ENCODE measurements around the gene CEP112. TPM values are rescaled to one million over a fixed set of nuclear protein-coding genes. Genes with fewer than 3 reads are reported as not detected.
A peak's percentile ranks its signal among the peaks of the same experiment; 100 is the strongest.

CEP112 gene
- total RNA-seq = 3.1 TPM

- ATAC-seq = peak; percentile 89
- DNase-seq (ENCODE audit: low spot score) = peak; percentile 77
Observed at GRCh38 chr17:66191593-66192377, at the start of gene CEP112. TSS of gene CEP112 (minus strand) at chr17:66192133.

- DNase-seq (ENCODE audit: low spot score) (no peak), ATAC-seq (no peak)
Observed at GRCh38 chr17:66240630-66241029, 48.7 kb upstream of the CEP112 start.

DNA sequence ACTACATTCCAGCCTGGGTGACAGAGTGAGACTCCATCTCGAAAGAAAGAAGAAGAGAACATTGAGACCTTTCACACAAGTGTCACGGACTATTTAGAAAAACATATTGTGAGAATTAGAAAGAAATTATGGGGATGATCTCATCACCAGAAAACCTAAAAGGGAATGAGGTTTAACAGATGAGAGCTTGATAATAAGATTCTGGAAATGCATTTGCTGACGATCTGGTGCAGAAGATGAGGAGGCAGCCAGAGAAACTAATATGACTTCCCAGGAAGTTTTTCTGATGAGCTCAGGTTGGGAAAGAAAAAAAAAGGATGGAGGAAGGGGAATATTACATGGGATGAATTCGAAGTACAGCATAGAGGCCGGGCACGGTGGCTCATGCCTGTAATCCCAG lies 48.1 kb upstream of the CEP112 start:
- ATAC-seq = no peak
- DNase-seq (ENCODE audit: low spot score) = no peak

- ATAC-seq = peak; percentile 36
- DNase-seq (ENCODE audit: low spot score) = no peak
Observed at GRCh38 chr17:66235377-66235994, 43.6 kb upstream of the CEP112 start.

DNA sequence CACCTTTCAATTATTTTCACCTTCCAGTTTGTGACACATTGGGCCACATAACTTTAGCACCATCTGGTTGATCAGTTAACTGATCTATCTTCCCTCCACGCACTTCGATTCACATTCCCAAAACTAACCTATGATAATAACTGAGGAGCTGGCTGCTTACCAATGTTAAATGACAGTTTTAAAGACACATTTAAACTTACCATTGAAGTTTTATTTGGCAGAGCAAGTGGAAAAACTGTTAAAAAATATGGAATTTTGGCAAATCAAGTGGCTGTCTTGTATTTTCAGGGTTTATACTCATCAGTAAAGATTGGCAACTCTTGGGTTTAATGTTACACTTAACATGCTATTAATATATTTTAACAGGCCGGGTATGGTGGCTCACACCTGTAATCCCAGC lies 42.7 kb upstream of the CEP112 start:
- peak; percentile 17 for ATAC-seq
- DNase-seq (ENCODE audit: low spot score) = no peak

DNA sequence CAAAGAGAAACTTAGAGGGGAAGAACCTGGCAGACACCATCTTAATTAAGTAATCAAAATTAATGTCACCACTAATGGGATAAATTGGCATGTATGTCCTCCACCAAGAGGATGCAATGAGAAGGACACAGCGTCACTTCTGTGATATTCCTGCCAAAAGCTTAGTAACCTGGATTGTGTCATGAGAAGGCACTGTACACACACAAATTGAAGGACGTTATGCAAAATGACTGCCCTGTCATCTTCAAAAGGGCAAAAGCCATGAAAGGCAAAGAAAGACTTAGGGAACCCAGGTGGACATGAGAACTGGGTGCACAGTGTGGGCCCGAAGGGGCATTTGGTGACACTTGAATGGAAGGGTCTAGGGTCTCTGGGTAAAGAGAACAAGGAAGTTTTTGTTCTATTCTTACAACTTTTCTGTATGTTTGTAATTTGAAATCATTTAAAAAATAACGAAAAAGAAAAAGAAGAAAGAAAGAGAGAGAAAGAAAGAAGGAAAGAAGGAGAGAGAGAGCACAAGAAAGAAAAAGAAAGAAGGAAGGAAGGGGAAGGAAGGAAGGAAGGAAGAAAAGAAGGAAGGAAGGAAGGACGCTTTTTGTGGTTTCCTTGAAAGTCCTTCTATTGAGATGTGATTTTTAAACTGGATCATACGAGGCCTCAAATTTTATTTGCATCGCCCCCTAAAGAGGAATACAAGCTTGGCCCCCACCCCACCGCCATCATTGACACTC lies 41.3 kb upstream of the CEP112 start:
- ATAC-seq (peak; percentile 47), DNase-seq (ENCODE audit: low spot score) (peak; percentile 63)

GRCh38 chr17:66230922-66231591 lies 39.1 kb upstream of the CEP112 start:
- DNase-seq (ENCODE audit: low spot score) (no peak), ATAC-seq (peak; percentile 5)

DNA sequence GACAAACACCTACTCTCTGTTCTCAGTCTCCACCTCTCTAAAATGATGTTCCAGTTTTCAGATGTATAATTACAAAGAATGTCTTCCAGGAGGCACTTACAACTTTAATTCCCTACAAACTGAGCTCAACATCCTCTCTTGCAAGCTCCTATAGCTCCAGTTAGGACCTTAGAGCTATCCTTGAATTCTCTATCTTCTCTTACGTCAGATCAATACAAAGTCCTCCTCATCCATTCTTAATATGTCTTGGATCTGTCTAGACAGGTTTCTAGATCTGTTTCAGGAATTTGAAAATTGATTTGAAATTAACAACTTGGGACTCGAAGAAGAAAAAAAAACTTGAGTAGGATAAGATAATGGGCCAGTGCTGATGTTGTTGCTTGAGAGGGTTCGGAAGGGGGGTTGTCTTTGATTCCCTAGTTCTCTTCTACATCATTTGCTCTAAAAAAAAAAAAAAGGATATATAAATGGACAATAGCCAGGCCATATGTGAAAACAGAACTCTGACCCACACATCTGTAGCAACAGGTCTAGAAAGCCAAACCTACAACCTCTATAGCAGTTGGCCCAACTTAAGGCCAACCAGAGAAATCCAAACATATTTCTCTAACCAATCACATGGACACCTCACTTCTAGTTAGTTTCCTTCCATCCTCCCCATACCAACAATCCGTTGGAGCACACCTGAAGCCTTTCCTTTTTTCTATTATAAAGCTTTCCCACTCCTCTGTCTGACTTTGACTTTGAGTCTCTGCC lies 38.0 kb upstream of the CEP112 start:
- DNase-seq (ENCODE audit: low spot score) (no peak), ATAC-seq (peak; percentile 4)

DNA sequence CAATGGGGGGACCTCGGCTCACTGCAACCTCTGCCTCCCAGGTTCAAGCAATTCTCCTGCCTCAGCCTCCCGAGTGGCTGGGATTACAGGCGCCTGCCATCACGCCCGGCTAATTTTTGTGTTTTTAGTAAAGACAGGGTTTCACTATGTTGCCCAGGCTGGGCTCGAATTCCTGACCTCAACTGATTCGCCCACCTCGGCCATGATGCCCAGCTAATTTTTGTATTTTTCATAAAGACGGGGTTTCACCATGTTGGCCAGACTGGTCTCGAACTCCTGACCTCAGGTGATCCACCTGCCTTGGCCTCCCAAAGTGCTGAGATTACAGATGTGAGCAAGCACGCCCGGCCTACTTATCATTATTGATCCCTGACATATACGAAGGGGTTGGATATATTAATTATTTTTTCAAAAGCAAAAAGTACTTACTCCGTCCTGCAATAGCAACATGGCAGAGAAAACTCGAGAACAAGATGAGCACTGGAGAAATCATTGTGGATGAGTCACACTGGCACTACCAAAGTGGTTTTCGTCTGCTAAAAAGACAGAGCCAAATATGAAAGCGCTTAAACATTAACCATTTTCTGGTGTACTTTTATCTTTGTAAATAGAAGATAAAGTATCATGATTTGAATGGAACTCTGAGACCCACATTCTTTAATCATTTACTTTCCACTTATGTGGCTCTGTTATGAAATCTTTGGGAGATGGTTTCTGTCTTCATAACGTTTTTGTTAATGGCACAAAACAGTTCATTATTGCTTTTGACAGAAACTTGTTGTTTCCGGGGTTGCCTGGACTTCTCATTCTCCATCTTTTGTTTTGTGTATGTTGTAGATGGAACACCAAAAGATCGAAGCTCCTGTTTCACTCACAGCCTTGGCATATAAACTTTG lies 37.2 kb upstream of the CEP112 start, which contains the start of gene APOH:
TSS of gene APOH (minus strand) at position 529 of the 896 bp plus-strand sequence. CDS start at position 493, 36 bp downstream.
- ATAC-seq (peak; percentile 57), DNase-seq (ENCODE audit: low spot score) (no peak)

GRCh38 chr17:66227212-66228045 lies 35.5 kb upstream of the CEP112 start:
- DNase-seq (ENCODE audit: low spot score) = no peak
- ATAC-seq = no peak

DNA sequence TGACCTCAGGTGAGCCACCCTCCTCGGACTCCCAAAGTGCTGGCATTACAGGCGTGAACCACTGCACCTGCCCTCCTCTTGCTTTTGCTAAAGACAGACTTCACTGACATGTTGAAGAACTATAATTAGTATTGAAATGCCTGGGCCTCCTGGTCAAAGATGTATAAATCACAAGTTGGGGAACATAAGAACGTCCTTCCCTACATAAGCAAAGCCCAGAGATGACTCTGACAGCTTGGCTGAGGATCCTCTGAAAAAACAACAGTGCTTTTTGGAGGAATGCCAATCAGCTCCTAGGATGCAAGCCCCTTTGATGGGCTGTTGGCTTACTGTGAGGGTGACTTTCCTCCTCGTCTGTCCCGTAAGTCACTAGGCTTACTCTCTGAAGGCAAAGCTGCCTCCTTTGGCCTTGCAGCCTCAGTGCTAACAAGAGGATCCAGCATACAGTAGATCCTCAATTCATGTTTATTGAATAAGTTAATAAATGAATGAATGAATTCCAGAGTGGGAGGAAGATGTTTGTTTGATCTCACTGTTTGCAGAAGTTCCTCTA lies 30.9 kb upstream of the CEP112 start:
- ATAC-seq = peak; percentile 4
- no peak for DNase-seq (ENCODE audit: low spot score)

GRCh38 chr17:66221755-66222530 lies 30.0 kb upstream of the CEP112 start:
- DNase-seq (ENCODE audit: low spot score) (no peak), ATAC-seq (peak; percentile 4)

GRCh38 chr17:66221343-66221742 lies 29.4 kb upstream of the CEP112 start:
- DNase-seq (ENCODE audit: low spot score) (no peak), ATAC-seq (no peak)

DNA sequence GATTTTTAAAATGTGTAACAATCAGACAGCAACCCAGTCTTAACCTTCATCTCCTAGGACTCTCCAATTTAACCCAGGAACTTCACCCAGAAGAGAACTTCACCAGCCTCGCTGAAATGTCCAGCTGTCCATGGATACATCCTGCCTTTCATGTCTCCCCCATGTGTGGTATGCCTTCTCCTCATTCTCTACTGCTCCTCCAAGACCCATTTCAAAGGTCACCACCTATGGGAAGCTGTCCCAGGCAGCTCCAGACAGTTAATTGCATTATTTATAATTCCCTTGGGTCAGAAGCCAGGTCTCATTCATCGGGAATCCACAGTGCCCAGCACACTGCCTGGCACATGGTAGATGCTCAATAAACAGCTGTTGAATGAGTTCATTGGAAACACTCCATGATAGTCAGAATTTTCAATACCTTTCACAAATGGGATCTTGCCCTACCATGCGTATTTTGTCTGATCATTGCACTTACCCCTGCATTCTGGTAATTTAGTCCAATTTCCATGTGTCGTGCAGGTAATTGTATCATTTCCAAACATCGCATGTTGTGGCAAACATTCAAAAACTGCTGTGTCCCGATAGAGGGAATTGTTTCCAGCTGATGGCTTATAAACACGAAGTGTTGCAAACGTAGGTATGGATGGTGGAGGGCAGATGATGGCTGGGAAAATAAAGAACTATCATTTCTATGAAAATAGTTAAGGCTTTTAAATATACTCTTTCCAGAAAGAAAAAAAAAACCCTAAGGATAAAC lies 28.3 kb upstream of the CEP112 start:
- DNase-seq (ENCODE audit: low spot score) (no peak), ATAC-seq (no peak)

- DNase-seq (ENCODE audit: low spot score) (no peak), ATAC-seq (no peak)
Observed at GRCh38 chr17:66215529-66215911, 23.6 kb upstream of the CEP112 start.

DNA sequence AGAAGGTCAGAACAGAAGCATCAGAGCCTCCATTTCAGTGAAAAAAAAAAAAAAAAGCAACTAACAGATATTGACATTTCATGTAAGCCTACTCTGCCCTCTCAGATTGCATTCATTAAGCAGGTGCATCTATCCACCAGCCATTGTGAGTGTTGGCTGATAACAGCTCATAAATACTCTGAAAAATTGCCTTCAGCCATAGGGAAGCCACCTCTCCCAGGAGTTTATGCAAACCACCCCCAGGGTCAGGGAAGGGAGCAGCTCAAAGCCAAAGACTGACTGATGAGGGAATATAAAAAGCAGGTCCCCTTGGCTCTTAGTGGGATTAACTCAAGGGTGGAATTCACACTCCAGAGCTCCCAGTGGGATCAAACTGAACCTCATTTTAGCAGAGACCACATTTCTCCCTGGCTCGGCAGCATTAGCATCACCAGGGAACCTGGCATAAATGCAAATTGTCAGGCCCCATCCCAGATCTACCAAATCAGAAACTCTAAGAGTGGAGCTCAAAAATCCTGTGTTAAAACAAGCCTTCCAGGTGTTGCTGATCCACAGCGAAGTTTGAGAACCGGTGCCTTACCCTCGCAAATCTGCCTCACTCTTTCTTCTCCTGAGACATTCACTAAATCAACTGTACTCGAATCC lies 23.1 kb upstream of the CEP112 start:
- no peak for ATAC-seq

More for the DNA sequence above, 23.1 kb upstream of the CEP112 start:
- DNase-seq (ENCODE audit: low spot score) = no peak

All from left lobe of liver (tissue), 2 donors.